H1 (cell line): ENCODE measurements around the gene TWIST2. TPM values are rescaled to one million over a fixed set of nuclear protein-coding genes. Genes with fewer than 3 reads are reported as not detected.

ENCODE experiments used
- CEBPB ChIP-seq: IDR thresholded peaks from 2 replicates; pipeline ENCODE4 v1.6.1; 2012; ENCODE audit warnings: low read depth, low read length
- KDM5A ChIP-seq: fragments of 200-600 bp; IDR thresholded peaks from 2 replicates; pipeline ENCODE4 v1.7.1; 2012; ENCODE audit warnings: mild to moderate bottlenecking, low read length, inconsistent platforms, mixed read lengths
- POLR2A ChIP-seq, 2 experiments: IDR thresholded peaks; 1 replicate in 1 of 2; 2 replicates in 1 of 2; pipeline ENCODE4 v1.6.1; 2011; ENCODE audit warnings: low read depth in 2 of 2, low read length in 2 of 2, mild to moderate bottlenecking in 2 of 2; ENCODE audit errors: control extremely low read depth in 1 of 2
- RFX5 ChIP-seq: IDR thresholded peaks from 2 replicates; pipeline ENCODE4 v1.6.1; 2011; ENCODE audit warnings: low read depth, low read length, improper control_type of control experiment, borderline replicate concordance
- SIRT6 ChIP-seq: IDR thresholded peaks from one replicate; pipeline ENCODE4 v1.7.1; 2012; ENCODE audit warnings: low read length, inconsistent platforms
- SP2 ChIP-seq: IDR thresholded peaks from 2 replicates; pipeline ENCODE4 v1.6.1; 2012; ENCODE audit warnings: mild to moderate bottlenecking, low read length, inconsistent platforms
- ZNF274 ChIP-seq: IDR thresholded peaks from 2 replicates; pipeline ENCODE4 v1.7.0; 2012; ENCODE audit warnings: low read length, borderline replicate concordance; ENCODE audit errors: extremely low read depth
- polyA plus RNA-seq, 7 experiments: library from polyadenylated mRNA; depleted of rRNA in 3 of 7; stranded (reverse) in 5 of 7; unstranded in 2 of 7; fragments of >200 nt in 5 of 7; fragments of 200-250 nt in 2 of 7; gene quantifications; 1 replicate in 5 of 7; 2 replicates in 1 of 7; 4 replicates in 1 of 7; pipeline versions ENCODE4 v1.2.1 to v1.2.3, GENCODE V29; 2011 to 2013; ENCODE audit warnings: missing spikeins in 2 of 7, mixed read lengths in 2 of 7
- total RNA-seq: library from RNA; stranded (reverse); fragmentation: NEBNext Ultra II Directional; extraction: Animal tissue kit (Norgen Biotek cat#: 25700); gene quantifications from 2 replicates; pipeline ENCODE4 v1.2.1, GENCODE V29; 2021
- TF ChIP-seq, protein P1 (sequence below): IDR thresholded peaks from 2 replicates; pipeline ENCODE4 v1.6.1; 2012; ENCODE audit warnings: inconsistent platforms

TWIST2 gene
- total and polyA plus RNA-seq, 2 of the 8 experiments (the other 6 are each of a cell fraction or from before 2014, with no cell fraction given): 2.6 to 4.3 TPM

GRCh38 chr2:238852206-238852869 is 4.5 kb downstream of the TWIST2 start (continued):
- TF ChIP-seq KDM5A (no peak), ZNF274 (no peak), CEBPB (no peak), SP2 (no peak), POLR2A (IDR thresholded peaks at IDR 0.05; ENCODE audit: control extremely low read depth in 1 of 2, low read depth in 2 of 2, low read length in 2 of 2) (no peak), SIRT6 (no peak), RFX5 (no peak)
- TF ChIP-seq, protein P1, sequence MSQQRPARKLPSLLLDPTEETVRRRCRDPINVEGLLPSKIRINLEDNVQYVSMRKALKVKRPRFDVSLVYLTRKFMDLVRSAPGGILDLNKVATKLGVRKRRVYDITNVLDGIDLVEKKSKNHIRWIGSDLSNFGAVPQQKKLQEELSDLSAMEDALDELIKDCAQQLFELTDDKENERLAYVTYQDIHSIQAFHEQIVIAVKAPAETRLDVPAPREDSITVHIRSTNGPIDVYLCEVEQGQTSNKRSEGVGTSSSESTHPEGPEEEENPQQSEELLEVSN: no peak
- TF ChIP-seq, all 59 proteins: peak for 0
